HepG2 (cell line): ENCODE data around the gene APBA1. TPM values are rescaled to one million over a fixed set of nuclear protein-coding genes. Genes with fewer than 3 reads are reported as not detected.

ENCODE experiments used
- CAMTA2 ChIP-seq: sonication (generic); formaldehyde crosslinking; IDR thresholded peaks from 2 replicates; pipeline ENCODE4 v1.4.0; 2020; ENCODE audit warnings: mild to moderate bottlenecking, missing genetic modification reagents, borderline replicate concordance
- EHMT2 ChIP-seq: fragments of 200-600 bp; sonication (generic); IDR thresholded peaks from 2 replicates; pipeline ENCODE4 v1.7.0; 2017; ENCODE audit warnings: antibody characterized with exemption, low read depth, low read length, borderline replicate concordance
- GATAD2A ChIP-seq: IDR thresholded peaks from 2 replicates; pipeline ENCODE4 v1.6.1; 2016
- HINFP ChIP-seq: sonication (generic); formaldehyde crosslinking; IDR thresholded peaks from 2 replicates; pipeline ENCODE4 v1.4.0; 2020; ENCODE audit warnings: low read depth, mild to moderate bottlenecking, missing genetic modification reagents
- HOXA9 ChIP-seq: sonication (generic); formaldehyde crosslinking; IDR thresholded peaks from 2 replicates; pipeline ENCODE4 v1.8.1; 2022; ENCODE audit warnings: missing genetic modification reagents, mild to moderate bottlenecking, moderate library complexity, borderline replicate concordance
- JUND ChIP-seq: sonication (generic); formaldehyde crosslinking; IDR thresholded peaks from 2 replicates; pipeline ENCODE4 v1.8.0; 2022; ENCODE audit warnings: mild to moderate bottlenecking, missing genetic modification reagents
- KAT2B ChIP-seq: fragments of 150-350 bp; IDR thresholded peaks from 2 replicates; pipeline ENCODE4 v1.6.1; 2014; ENCODE audit warnings: low read depth, low read length, borderline replicate concordance
- KDM4B ChIP-seq: sonication (generic); formaldehyde crosslinking; IDR thresholded peaks from 2 replicates; pipeline ENCODE4 v1.4.0; 2020; ENCODE audit warnings: missing genetic modification reagents
- MED8 ChIP-seq: sonication (generic); formaldehyde crosslinking; IDR thresholded peaks from 2 replicates; pipeline ENCODE4 v1.8.1; 2023; ENCODE audit warnings: mild to moderate bottlenecking, missing genetic modification reagents; ENCODE audit not compliant: insufficient replicate concordance
- SP4 ChIP-seq: sonication (generic); formaldehyde crosslinking; IDR thresholded peaks from 2 replicates; pipeline ENCODE4 v1.8.1; 2023; ENCODE audit warnings: mild to moderate bottlenecking, missing genetic modification reagents
- THAP8 ChIP-seq: sonication (generic); formaldehyde crosslinking; IDR thresholded peaks from 2 replicates; pipeline ENCODE4 v1.5.1; 2020; ENCODE audit warnings: missing genetic modification reagents, mild to moderate bottlenecking, borderline replicate concordance
- ZBTB34 ChIP-seq: sonication (generic); formaldehyde crosslinking; IDR thresholded peaks from 2 replicates; pipeline ENCODE4 v1.8.0; 2022; ENCODE audit warnings: mild to moderate bottlenecking, missing genetic modification reagents
- ZNF224 ChIP-seq: sonication (generic); formaldehyde crosslinking; IDR thresholded peaks from 2 replicates; pipeline ENCODE4 v1.5.0; 2020; ENCODE audit warnings: mild to moderate bottlenecking, missing genetic modification reagents
- ZNF251 ChIP-seq: sonication (generic); formaldehyde crosslinking; IDR thresholded peaks from 2 replicates; pipeline ENCODE4 v1.9.0; 2021; ENCODE audit warnings: mild to moderate bottlenecking, missing genetic modification reagents
- ZNF646 ChIP-seq: sonication (generic); formaldehyde crosslinking; IDR thresholded peaks from 2 replicates; pipeline ENCODE4 v1.9.0; 2021; ENCODE audit warnings: mild to moderate bottlenecking, missing genetic modification reagents
- ZNF704 ChIP-seq: sonication (generic); formaldehyde crosslinking; IDR thresholded peaks from 2 replicates; pipeline ENCODE4 v1.8.1; 2023; ENCODE audit warnings: mild to moderate bottlenecking, inconsistent platforms, moderate library complexity, missing genetic modification reagents, borderline replicate concordance
- ZZZ3 ChIP-seq: sonication (generic); formaldehyde crosslinking; IDR thresholded peaks from 2 replicates; pipeline ENCODE4 v1.4.0; 2020; ENCODE audit warnings: missing genetic modification reagents, mild to moderate bottlenecking, borderline replicate concordance
- polyA plus RNA-seq, 8 experiments: library from polyadenylated mRNA; depleted of rRNA in 3 of 8; stranded (reverse) in 7 of 8; unstranded in 1 of 8; fragments of >200 nt; fragmentation: Illumina TruSeq in 4 of 8; extraction: Trizol in 4 of 8; gene quantifications; 2 replicates each; pipeline versions ENCODE4 v1.2.1 to v1.2.3, GENCODE V29; 2011 to 2016; ENCODE audit warnings: low read depth in 4 of 8, missing spikeins in 1 of 8, mixed read lengths in 1 of 8; ENCODE audit not compliant: insufficient read depth in 1 of 8
- total RNA-seq, 5 experiments: library from RNA; depleted of rRNA; stranded (reverse); fragments of >200 nt; fragmentation: Illumina TruSeq; extraction: Trizol; gene quantifications; 2 replicates each; pipeline ENCODE4 v1.2.3, GENCODE V29; 2016; ENCODE audit warnings: low read depth in 1 of 5

Gene APBA1
- total and polyA plus RNA-seq, 2 of the 13 experiments (the other 11 are each of a cell fraction or from before 2014, with no cell fraction given), result 0.15 TPM; not detected in 1

GRCh38 chr9:69519470-69520240, 152.5 kb downstream of the APBA1 start (continued):
- TF ChIP-seq ZNF646 (CRISPR knock-in tag) (0 out of 2 replicates have a peak, but pooled peaks have one; percentile 22), HOXA9 (CRISPR knock-in tag) (no peak), KAT2B (no peak), ZZZ3 (CRISPR knock-in tag) (no peak), ZNF704 (CRISPR knock-in tag) (no peak), THAP8 (CRISPR knock-in tag) (no peak), ZNF224 (CRISPR knock-in tag) (no peak), GATAD2A (peak; percentile 90), ZBTB34 (CRISPR knock-in tag) (peak; percentile 27; the same call in 1 of the 2 replicates), MED8 (CRISPR knock-in tag) (no peak), ZNF251 (CRISPR knock-in tag) (no peak), CAMTA2 (CRISPR knock-in tag) (no peak), EHMT2 (peak; percentile 34; the same call in 1 of the 2 replicates), HINFP (CRISPR knock-in tag) (no peak), JUND (CRISPR knock-in tag) (no peak), SP4 (CRISPR knock-in tag) (no peak), KDM4B (CRISPR knock-in tag) (no peak)
